Measurements from ENCODE around the gene BBOX1. TPM values are rescaled to one million over a fixed set of nuclear protein-coding genes. Genes with fewer than 3 reads are reported as not detected.
A peak's percentile ranks its signal among the peaks of the same experiment; 100 is the strongest.
"Not testable (repeated sequence)": the region's sequence is repeated elsewhere in the genome, so short reads cannot be mapped to it uniquely, and the experiment has no call there.

BBOX1 gene
- polyA plus RNA-seq (ENCODE audit: insufficient read length in 12 of 12): 1 to 10 TPM in 2 of 12 donors, under 1 TPM in 8, not detected in 2; 0.12 to 2.6 (median 0.50) TPM
- long read RNA-seq, donor 1, partial matches to known transcripts: 0 of 1 reads
- long read RNA-seq, donor 1, other reads (novel, unspliced or antisense): 0 of 1 reads
- long read RNA-seq, donor 2: 0 reads
- long read RNA-seq, donor 3: 0 reads
- long read RNA-seq, donor 4: 0 reads
- long read RNA-seq, donor 5: 0 reads
- long read RNA-seq, donor 6: 0 reads
- long read RNA-seq, donor 7: 0 reads
- long read RNA-seq, donor 8: 0 reads
- long read RNA-seq, donor 9: 0 reads
- long read RNA-seq, donor 10: 0 reads
- long read RNA-seq, donor 11: 0 reads

GRCh38 chr11:27040302-27041115 lies at the start of gene BBOX1:
TSS of gene BBOX1 (plus strand) at chr11:27040815. CDS start at chr11:27055431, 14,616 bp downstream.
- no peak for DNase-seq

- no peak for DNase-seq
Observed at GRCh38 chr11:26992031-26992541, 48.5 kb upstream of the BBOX1 start.

DNA sequence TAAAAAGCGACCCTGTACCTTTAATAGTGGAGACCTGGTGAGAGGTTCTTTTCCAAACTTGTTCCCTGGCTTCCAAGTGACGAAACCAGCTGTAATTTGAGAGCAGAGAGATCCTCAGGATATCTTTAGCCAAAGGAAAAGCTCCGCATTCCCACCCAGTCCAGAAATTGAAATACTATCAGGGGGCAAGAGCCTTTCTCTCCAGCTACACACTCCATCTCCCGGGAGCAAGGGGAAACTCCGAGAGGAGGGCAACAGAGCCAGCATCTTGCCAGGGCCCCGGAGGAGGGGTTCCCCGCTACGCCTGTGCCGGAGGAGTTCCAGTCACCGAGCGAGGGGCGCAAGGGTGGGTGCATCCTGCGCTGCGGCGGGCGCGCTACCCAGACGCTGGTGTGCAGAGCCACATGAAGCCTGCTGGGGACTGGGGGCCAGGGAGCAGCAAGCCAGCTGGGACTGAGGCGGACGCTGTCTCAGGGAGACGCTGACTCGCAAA lies 46.6 kb upstream of the BBOX1 start, which contains the start of gene FIBIN:
TSS of gene FIBIN (plus strand) at position 148 of the 493 bp plus-strand sequence. CDS start 415 bp downstream, outside the sequence.
- DNase-seq: peak; percentile 89

DNA sequence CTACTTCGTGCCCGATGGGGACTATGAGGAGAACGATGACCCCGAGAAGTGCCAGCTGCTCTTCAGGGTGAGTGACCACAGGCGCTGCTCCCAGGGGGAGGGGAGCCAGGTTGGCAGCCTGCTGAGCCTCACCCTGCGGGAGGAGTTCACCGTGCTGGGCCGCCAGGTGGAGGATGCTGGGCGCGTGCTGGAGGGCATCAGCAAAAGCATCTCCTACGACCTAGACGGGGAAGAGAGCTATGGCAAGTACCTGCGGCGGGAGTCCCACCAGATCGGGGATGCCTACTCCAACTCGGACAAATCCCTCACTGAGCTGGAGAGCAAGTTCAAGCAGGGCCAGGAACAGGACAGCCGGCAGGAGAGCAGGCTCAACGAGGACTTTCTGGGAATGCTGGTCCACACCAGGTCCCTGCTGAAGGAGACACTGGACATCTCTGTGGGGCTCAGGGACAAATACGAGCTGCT lies 46.0 kb upstream of the BBOX1 start:
- no peak for DNase-seq

DNA sequence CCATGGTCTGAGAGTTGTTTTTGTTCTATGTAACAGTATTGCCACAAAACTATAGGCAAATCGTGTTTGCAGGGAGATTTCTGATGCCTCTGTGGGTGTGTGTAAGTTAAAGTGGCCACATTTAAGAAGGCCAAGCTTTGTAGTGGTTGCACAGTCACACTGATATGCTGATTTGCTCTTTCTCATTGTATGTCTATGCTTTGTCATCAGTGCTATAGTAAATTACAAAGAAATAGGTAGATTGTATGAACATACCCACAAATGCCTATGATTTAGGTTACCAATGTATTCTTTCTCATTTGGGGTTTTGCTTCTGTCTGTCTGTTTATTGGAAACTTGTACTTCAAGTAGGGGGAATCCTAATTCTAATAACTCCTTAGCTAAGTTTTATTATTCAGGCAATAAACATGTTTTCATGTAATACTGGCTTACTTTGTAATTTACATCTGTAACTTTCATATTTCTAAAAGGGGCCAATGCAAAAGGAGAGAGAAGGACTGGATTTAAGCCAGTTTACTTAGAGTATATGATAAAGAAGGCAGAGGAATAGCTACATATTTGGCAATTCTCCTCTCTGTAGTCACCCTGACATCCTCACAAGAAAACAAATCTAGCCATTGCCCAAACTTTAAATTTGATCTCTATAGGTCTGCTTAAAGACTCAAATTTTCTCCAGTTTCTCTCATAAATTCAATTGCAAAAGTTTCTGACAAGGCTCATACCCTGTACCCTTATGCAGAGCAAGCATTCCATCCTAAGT lies 44.7 kb upstream of the BBOX1 start:
- no peak for DNase-seq

DNA sequence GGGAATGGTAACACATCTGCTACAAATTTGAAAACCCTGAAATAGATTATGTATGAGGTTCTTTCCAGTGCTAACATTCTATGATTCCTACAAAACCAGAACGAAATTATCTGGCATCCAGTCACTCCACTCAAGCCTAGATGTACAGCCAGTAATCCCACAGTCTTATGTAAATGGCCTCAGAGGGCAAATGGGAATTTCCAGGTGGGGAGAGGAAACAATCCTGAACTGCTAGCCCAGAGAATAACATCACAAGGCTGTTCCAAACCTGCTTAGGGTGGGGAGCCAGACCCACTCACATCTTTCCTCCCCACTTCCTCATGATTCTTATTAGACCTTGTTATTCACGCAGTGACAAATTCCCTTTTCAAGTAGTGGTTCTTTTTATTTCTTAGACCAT lies 43.2 kb upstream of the BBOX1 start:
- DNase-seq: no peak

GRCh38 chr11:27001136-27001730 lies 39.4 kb upstream of the BBOX1 start:
- not testable (repeated sequence) for DNase-seq

- DNase-seq: no peak
Observed at GRCh38 chr11:27002431-27002830, 38.2 kb upstream of the BBOX1 start.

DNA sequence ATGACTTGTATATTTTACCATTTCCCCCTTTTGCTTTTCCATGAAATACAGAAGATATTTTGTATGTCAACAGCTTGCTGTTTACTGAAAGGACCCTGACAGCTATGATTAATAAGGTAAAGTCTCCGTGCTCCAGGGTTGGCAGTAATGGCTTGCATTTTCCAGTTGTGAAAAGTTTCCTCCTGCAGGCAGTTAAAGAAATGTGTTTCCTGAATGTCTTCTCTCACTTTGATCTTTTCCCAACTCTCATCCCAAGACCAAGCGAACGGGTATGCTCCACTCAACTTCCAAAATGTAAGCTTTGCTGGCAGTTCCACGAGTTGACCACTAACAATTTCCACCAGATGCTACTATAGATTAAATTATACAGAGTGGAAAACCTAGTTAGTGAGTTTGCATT lies 37.8 kb upstream of the BBOX1 start:
- DNase-seq: no peak

DNA sequence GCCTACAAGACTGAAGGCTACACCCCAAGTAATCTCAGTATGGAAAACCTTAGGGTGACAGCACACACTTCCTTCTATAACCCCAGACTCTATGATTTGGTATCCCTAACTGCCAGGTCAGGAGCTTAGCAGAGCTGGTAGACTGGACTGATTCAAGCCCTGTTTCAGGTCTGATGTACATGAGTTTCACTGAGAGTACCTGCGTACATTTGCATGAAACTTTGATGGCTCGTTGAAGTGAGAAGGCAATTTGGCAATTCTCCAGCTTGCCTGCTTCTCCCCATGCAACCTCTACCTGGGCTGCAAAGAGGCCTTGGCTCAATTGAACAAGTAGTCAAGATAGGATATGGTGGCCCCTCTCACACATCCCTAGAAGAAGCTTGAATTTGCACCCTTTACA lies 36.5 kb upstream of the BBOX1 start:
- no peak for DNase-seq

- DNase-seq: no peak
Observed at GRCh38 chr11:27008811-27009535, 31.6 kb upstream of the BBOX1 start.

GRCh38 chr11:27011560-27012233 lies 28.9 kb upstream of the BBOX1 start:
- DNase-seq: no peak

GRCh38 chr11:27012234-27012921 lies 28.2 kb upstream of the BBOX1 start:
- no peak for DNase-seq

DNA sequence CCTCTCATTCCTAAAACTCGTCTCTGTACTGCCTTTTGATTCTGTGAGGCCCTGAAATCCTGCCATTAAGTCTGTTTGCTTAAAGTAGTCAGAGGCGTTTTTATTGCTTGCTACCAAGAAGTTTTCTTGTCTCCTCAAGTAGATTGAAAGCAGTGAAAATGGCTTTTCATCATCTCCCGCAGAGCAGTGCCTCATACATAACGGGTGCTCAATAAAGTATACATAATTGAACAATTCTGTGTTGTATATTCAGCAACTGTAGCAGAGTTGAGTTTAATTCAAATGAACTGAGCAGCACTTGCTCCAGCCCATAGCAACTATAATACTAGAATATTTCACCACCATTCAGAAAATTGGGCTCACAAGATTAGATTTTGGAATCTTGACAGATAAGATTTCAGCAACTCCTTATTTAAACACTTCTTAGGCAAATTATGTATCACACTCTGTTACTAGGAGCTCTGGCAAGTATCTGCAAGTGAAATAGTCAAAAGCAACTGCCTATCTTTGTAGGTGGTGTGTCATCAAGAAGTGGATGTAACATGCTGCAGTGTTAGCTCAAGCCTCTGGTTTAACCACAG lies 26.7 kb upstream of the BBOX1 start:
- DNase-seq: no peak

- no peak for DNase-seq
Observed at GRCh38 chr11:27018902-27019529, 21.6 kb upstream of the BBOX1 start.

DNA sequence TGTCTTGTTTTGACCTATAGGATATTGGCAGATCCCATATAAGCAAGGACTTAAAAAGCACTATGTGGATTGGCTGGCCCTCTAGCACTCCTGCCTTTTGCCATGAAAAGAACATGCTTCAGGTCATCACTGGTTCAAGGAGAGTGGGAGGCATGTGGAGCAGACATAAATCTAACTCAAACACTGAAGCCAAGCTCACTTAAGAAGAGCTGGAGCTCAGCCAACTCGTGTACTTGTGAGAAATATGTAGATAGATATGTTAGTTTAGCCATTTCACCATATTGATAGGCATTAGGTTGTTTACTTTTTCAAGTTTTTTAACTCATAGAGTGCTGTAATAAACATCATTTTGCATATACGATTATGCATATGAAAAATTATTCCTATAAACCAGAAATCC lies 19.9 kb upstream of the BBOX1 start:
- DNase-seq: no peak

DNA sequence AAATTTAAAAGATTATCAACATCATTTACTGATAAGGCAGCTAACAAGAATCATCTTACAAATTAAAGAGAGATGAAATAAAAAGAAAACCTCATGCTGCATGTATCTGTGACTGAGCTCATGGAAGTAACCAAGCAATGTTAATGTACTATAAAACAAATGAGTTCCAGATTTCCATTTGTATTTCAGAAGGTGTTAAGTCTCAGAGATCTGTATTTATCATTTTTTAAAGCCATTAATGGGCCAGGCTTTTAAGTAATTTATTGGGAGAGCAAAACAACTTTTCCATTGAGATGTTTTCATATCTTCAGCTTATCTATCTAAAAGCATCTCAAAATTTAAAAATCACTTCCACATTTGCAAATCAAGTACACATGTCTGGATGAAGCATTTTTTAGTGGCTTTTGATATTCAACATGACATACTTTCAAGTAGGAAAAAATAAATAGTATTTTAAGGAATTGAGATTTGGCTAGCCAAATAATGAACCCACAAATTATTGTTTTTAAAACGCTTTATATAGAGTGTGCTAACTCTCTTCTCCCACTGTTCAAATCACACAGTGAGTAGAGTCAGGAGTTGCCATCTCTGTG lies 17.9 kb upstream of the BBOX1 start:
- no peak for DNase-seq

DNA sequence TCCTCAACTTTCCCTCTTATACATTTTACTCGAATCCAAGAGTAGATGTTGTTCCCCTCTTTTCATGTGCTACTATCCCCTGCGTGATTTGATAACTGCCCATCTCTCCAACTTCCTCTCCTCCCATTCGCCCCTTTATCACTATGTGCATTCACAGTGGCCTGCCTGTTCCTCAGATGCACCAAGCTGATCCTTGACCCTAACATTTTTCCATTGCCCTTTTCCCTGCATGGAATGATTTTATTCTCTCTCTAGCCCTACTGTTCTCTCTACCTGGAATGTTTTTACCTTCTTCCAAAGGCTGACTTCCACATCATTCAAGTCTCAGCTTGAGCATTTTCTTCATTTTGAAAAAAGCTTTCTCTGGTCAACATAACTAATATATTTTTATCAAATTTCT lies 15.8 kb upstream of the BBOX1 start:
- no peak for DNase-seq
